ENCODE data around the gene POU2AF2. TPM values are rescaled to one million over a fixed set of nuclear protein-coding genes. Genes with fewer than 3 reads are reported as not detected.

POU2AF2 gene
- total and polyA plus RNA-seq, 2 of the 8 experiments (the other 6 are each of a cell fraction or from before 2014, with no cell fraction given): not detected

GRCh38 chr11:111306321-111306720 lies 60.8 kb downstream of the POU2AF2 start:
- Histone ChIP-seq H2AFZ (ENCODE audit: low read length) (no peak overlapping the region), H2AK5ac (ENCODE audit: low read depth, low read length) (no peak overlapping the region), H4K20me1 (replicated peaks in 1 of 2; ENCODE audit: control insufficient read depth in 1 of 2, insufficient read depth in 2 of 2, low read length in 2 of 2) (no peaks in the 10 kb centered on the region), H3K14ac (ENCODE audit: insufficient read length) (no peak overlapping the region), H3K23me2 (ENCODE audit: low read depth, low read length) (peaks cover 4% of the 10 kb centered on the region; the same call in 1 of the 2 replicates), H3K18ac (ENCODE audit: extremely low read depth, low read length) (no peak overlapping the region), H2BK15ac (ENCODE audit: low read length) (no peak overlapping the region), H3K36me3 (ENCODE audit: control insufficient read depth in 2 of 4, insufficient read depth in 4 of 4, low read length in 3 of 4) (no peaks in the 10 kb centered on the region), H2BK5ac (ENCODE audit: low read depth, low read length) (no peak overlapping the region), H2BK20ac (ENCODE audit: low read length) (no peak overlapping the region), H4K5ac (ENCODE audit: insufficient read length, low read depth, low read length) (no peak overlapping the region), H3K9ac (replicated peaks in 1 of 4; ENCODE audit: extremely low read depth in 1 of 4, low read depth in 3 of 4, low read length in 3 of 4) (no peak overlapping the region), H4K8ac (ENCODE audit: extremely low read depth, insufficient read depth, low read length) (no peak overlapping the region), H3K4me3 (ENCODE audit: extremely low read depth in 1 of 4, insufficient read depth in 2 of 4, low read depth in 3 of 4, low read length in 4 of 4) (no peak overlapping the region), H3K27ac (ENCODE audit: low read depth, low read length) (no peak overlapping the region), H4K91ac (replicated peaks; ENCODE audit: insufficient read length, low read length) (no peak overlapping the region), H3K56ac (replicated peaks; ENCODE audit: insufficient read length, low read depth, low read length) (no peak overlapping the region), H3K4ac (replicated peaks; ENCODE audit: insufficient read length, low read depth, low read length) (no peak overlapping the region), H3K9me3 (ENCODE audit: insufficient read depth in 2 of 2, low read depth in 1 of 2, low read length in 1 of 2) (no peaks in the 10 kb centered on the region), H2BK120ac (replicated peaks; ENCODE audit: low read depth, low read length) (no peak overlapping the region), H3K79me2 (ENCODE audit: control insufficient read depth in 1 of 2, insufficient read depth in 2 of 2, low read length in 2 of 2) (no peaks in the 10 kb centered on the region), H2BK12ac (ENCODE audit: low read depth, low read length) (no peak overlapping the region), H3K27me3 (replicated peaks in 1 of 4; ENCODE audit: control insufficient read depth in 3 of 4, extremely low read depth in 1 of 4, insufficient read depth in 3 of 4, low read length in 3 of 4) (no peaks in the 10 kb centered on the region), H3K23ac (ENCODE audit: insufficient read length) (no peak overlapping the region), H3K79me1 (ENCODE audit: low read depth, low read length) (no peaks in the 10 kb centered on the region), H3K4me2 (ENCODE audit: insufficient read depth in 1 of 2, low read depth in 2 of 2, low read length in 2 of 2) (no peak overlapping the region), H3K4me1 (replicated peaks in 1 of 4; ENCODE audit: control insufficient read depth in 3 of 4, insufficient read depth in 4 of 4, low read length in 3 of 4) (peaks cover 0 to 4% (median 0%) of the 10 kb centered on the region in 4 experiments; a peak in 1 of 7 replicates)
- no peak for TF ChIP-seq BCL11A (IDR thresholded peaks at IDR 0.05; ENCODE audit: low read depth in 2 of 2, low read length in 2 of 2)
- no peak for TF ChIP-seq RAD21 (IDR thresholded peaks at IDR 0.05 in 1 of 2, conservative IDR thresholded peaks at IDR 0.05 in 1 of 2; ENCODE audit: low read depth in 2 of 2, low read length in 2 of 2)
- TF ChIP-seq RBBP5 (IDR thresholded peaks at IDR 0.05; ENCODE audit: borderline replicate concordance, low read depth, low read length): no peak
- TF ChIP-seq KDM1A (IDR thresholded peaks at IDR 0.05; ENCODE audit: borderline replicate concordance, low read length): no peak
- no peak for TF ChIP-seq CHD1 (IDR thresholded peaks at IDR 0.05; ENCODE audit: low read depth, low read length)
- no peak for TF ChIP-seq MAX (IDR thresholded peaks at IDR 0.05)
- CTCF ChIA-PET (ENCODE audit: partially characterized antibody): no interaction called here
- whole genome bisulfite sequencing, 2 experiments (ENCODE audit: extremely low coverage in 1 of 2, insufficient coverage in 1 of 2, insufficient read length in 1 of 2, insufficient replicate concordance in 2 of 2, low coverage in 1 of 2, low lambda C conversion rate in 2 of 2, missing lambda C conversion rate in 1 of 2): 89% methylated on average over 5 of the region's 5 CpGs; no CpG with 5 or more reads in 1 of the 2 experiments
- FAIRE-seq: no peak
- no peak for DNase-seq (ENCODE audit: low read depth in 1 of 2, low spot score in 2 of 2)
- POLR2A ChIA-PET (ENCODE audit: partially characterized antibody): no interaction called here

Data from H1 (cell line).